HepG2 (cell line): ENCODE measurements around the gene FMNL2.

Experiments
- FOSL1 ChIP-seq: sonication (generic); formaldehyde crosslinking; IDR thresholded peaks from 2 replicates; pipeline ENCODE4 v1.9.0; 2021; ENCODE audit warnings: missing genetic modification reagents, borderline replicate concordance
- KLF9 ChIP-seq: IDR thresholded peaks from 2 replicates; pipeline ENCODE4 v1.6.1; 2016; ENCODE audit warnings: low read depth
- NFIB ChIP-seq: sonication (generic); formaldehyde crosslinking; IDR thresholded peaks from 2 replicates; pipeline ENCODE4 v1.9.0; 2021; ENCODE audit warnings: missing genetic modification reagents, mild to moderate bottlenecking, borderline replicate concordance
- PAWR ChIP-seq: sonication (generic); formaldehyde crosslinking; IDR thresholded peaks from 2 replicates; pipeline ENCODE4 v1.4.0; 2020; ENCODE audit warnings: missing genetic modification reagents, mild to moderate bottlenecking, borderline replicate concordance
- PHB2 ChIP-seq: fragments of 450-650 bp; IDR thresholded peaks from 2 replicates; pipeline ENCODE4 v1.6.1; 2018; ENCODE audit not compliant: partially characterized antibody
- POLR2A ChIP-seq, 2 experiments: IDR thresholded peaks; 2 replicates each; pipeline ENCODE4 v1.6.1; 2011; ENCODE audit warnings: low read depth in 2 of 2, low read length in 2 of 2, mild to moderate bottlenecking in 1 of 2, moderate library complexity in 1 of 2; ENCODE audit not compliant: insufficient read depth in 1 of 2
- RBFOX2 ChIP-seq: fragments of 200-400 bp; formaldehyde crosslinking; IDR thresholded peaks from 2 replicates; pipeline ENCODE4 v1.6.1; 2017; ENCODE audit warnings: low read depth, mild to moderate bottlenecking, low read length
- TF ChIP-seq, protein P1 (sequence below): sonication (generic); formaldehyde crosslinking; IDR thresholded peaks from 2 replicates; pipeline ENCODE4 v1.4.0; 2020; ENCODE audit warnings: mild to moderate bottlenecking, missing genetic modification reagents

DNA sequence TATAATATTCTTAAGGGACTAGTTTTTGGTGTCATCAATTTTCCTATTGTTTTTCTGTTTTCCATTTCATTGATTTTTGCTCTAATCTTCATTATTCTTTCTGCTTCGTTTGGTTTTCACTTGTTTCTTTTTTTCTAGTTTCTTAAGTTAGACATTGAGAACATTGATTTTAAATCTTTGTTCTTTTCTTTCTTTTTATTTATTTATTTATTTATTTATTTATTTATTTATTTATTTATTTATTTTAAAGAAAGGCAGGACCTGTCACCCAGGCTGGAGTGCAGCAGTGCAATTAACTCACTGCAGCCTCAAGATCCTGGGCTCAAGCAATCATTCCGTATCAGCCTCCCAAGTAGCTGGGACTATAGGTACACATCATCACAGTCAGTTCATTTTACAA lies 7.0 kb upstream of the FMNL2 start:
- TF ChIP-seq NFIB (CRISPR knock-in tag) (no peak), KLF9 (CRISPR knock-in tag) (no peak), RBFOX2 (no peak), PAWR (no peak), POLR2A (IDR thresholded peaks at IDR 0.05; ENCODE audit: insufficient read depth in 1 of 2, low read depth in 2 of 2, low read length in 2 of 2) (no peak), PHB2 (no peak), FOSL1 (no peak)
- TF ChIP-seq, protein P1, sequence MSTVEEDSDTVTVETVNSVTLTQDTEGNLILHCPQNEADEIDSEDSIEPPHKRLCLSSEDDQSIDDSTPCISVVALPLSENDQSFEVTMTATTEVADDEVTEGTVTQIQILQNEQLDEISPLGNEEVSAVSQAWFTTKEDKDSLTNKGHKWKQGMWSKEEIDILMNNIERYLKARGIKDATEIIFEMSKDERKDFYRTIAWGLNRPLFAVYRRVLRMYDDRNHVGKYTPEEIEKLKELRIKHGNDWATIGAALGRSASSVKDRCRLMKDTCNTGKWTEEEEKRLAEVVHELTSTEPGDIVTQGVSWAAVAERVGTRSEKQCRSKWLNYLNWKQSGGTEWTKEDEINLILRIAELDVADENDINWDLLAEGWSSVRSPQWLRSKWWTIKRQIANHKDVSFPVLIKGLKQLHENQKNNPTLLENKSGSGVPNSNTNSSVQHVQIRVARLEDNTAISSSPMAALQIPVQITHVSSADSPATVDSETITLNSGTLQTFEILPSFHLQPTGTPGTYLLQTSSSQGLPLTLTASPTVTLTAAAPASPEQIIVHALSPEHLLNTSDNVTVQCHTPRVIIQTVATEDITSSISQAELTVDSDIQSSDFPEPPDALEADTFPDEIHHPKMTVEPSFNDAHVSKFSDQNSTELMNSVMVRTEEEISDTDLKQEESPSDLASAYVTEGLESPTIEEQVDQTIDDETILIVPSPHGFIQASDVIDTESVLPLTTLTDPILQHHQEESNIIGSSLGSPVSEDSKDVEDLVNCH (CRISPR knock-in tag), result no peak
